Mucosa of descending colon (tissue), 3 donors: ENCODE measurements around the gene ZBTB5. TPM values are rescaled to one million over a fixed set of nuclear protein-coding genes. Genes with fewer than 3 reads are reported as not detected.

Source experiments
- ATAC-seq: fragments of 200-7000 bp; cut with Tn5 transposase; one replicate; pipeline ENCODE4 v1.9.1; 2020; ENCODE audit warnings: mild to moderate bottlenecking, moderate library complexity
- DNase-seq, 3 donors: peaks; one replicate each; pipeline ENCODE4 v3.0.0-alpha.2; 2020
- H3K36me3 ChIP-seq: fragments of 200-600 bp; one replicate; pipeline ENCODE4 v1.8.0; 2021; ENCODE audit warnings: low read depth, mild to moderate bottlenecking
- H3K4me1 ChIP-seq: fragments of 200-600 bp; one replicate; pipeline ENCODE4 v1.8.0; 2021; ENCODE audit warnings: low read depth, mild to moderate bottlenecking
- H3K4me3 ChIP-seq: fragments of 200-600 bp; one replicate; pipeline ENCODE4 v1.8.0; 2021; ENCODE audit warnings: mild to moderate bottlenecking
- H3K9me3 ChIP-seq: fragments of 200-600 bp; one replicate; pipeline ENCODE4 v1.8.0; 2021; ENCODE audit warnings: mild to moderate bottlenecking
- CTCF ChIP-seq: fragments of 200-600 bp; IDR thresholded peaks from one replicate; pipeline ENCODE4 v1.8.0; 2022; ENCODE audit warnings: antibody characterized with exemption, mild to moderate bottlenecking
- intact Hi-C, 2 donors: fragments of 100-400 bp; cut with DNase I in 1 of 2; cut with micrococcal nuclease in 1 of 2; formaldehyde crosslinking; loops; one replicate each; pipeline versions ENCODE4 v1.11.0 to v1.11.1; 2022; cut with DNase I, micrococcal nuclease
- total RNA-seq, 3 donors: library from RNA; stranded (reverse); fragmentation: NEBNext Ultra II Directional in 2 of 3; extraction: Animal tissue kit (Norgen Biotek cat#: 25700) in 2 of 3; gene quantifications; one replicate each; pipeline versions ENCODE4 v1.2.1 to v1.2.4, GENCODE V29; 2021 to 2023
- donor health status: DM: no; HTN: no; CAD: no; lungs with moderate emphysema.
- donor health status: DM: no; HTN: no; CAD: no.
- donor health status: DM: no; HTN: yes; CAD: no.

The ZBTB5 gene
- total RNA-seq, 3 donors from 2014 or later = 7.8 to 11.9 (median 9.5) TPM

DNA sequence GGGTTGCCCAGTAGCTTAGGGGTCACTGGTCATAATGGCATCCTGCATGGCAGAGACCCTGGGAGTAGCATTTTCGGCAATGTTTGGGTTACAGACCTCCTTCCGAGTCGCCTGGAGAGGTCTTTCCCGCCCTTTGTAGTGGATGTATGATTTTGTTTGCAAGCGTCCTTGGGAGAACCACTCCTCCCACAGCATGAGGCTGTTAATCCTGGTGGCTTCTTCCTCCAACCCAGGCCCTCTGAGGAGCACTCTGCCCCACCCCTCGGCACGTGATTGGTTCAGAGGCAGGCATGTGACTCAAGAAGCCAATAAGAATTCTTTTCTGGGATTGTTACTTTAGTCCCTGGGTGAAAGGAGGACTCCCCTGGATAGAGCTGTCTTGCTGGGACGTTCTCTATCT is 73.0 kb downstream of the ZBTB5 start:
- no peaks in the 10 kb centered on the region for H3K4me1 ChIP-seq
- DNase-seq (no peak), ATAC-seq (no peak)
- no peak for TF ChIP-seq CTCF
- no peak overlapping the region for H3K4me3 ChIP-seq
- intact Hi-C loops = no loop called here
- no peaks in the 10 kb centered on the region for H3K9me3 ChIP-seq
- H3K36me3 ChIP-seq = no peaks in the 10 kb centered on the region

- ATAC-seq = peak; percentile 90
- H3K36me3 ChIP-seq = no peaks in the 10 kb centered on the region
- DNase-seq = peak in 2 of 3 donors; percentile 73 to 80
- intact Hi-C loops = no loop called here
- H3K4me1 ChIP-seq = no peaks in the 10 kb centered on the region
- H3K4me3 ChIP-seq = no peak overlapping the region
- H3K9me3 ChIP-seq = no peaks in the 10 kb centered on the region
- TF ChIP-seq CTCF = peak; percentile 34
Observed at GRCh38 chr9:37390759-37391158, 74.5 kb downstream of the ZBTB5 start.

Other genes starting within 250 kb of the ZBTB5 start
- gene GRHPR, start 42.8 kb downstream of the ZBTB5 start, total RNA-seq = 10 to 100 TPM; 63.0 to 81.3 (median 79.5) TPM
- 10 to 100 TPM; 10.5 to 21.2 (median 11.2) TPM for gene POLR1E, start 20.5 kb upstream of the ZBTB5 start, total RNA-seq
- 10 to 100 TPM in 1 of 3 donors, 1 to 10 TPM in 2; 3.4 to 15.9 (median 4.6) TPM for gene FBXO10, start 110.9 kb upstream of the ZBTB5 start, total RNA-seq
- gene TOMM5, start 127.1 kb upstream of the ZBTB5 start, total RNA-seq = 10 to 100 TPM; 45.6 to 72.9 (median 68.1) TPM
- gene FRMPD1, start 185.5 kb upstream of the ZBTB5 start, total RNA-seq = 1 to 10 TPM in 1 of 3 donors, under 1 TPM in 1, not detected in 1; 0.09 to 1.1 TPM